ENCODE measurements around the gene L2HGDH.

GRCh38 chr14:50262865-50263264 is 49.2 kb downstream of the L2HGDH start:
- TF ChIP-seq IRF3 (IDR thresholded peaks at IDR 0.05; ENCODE audit: low read depth, low read length) (no peak), MXI1 (IDR thresholded peaks at IDR 0.05; ENCODE audit: low read depth, low read length) (no peak), EP300 (IDR thresholded peaks at IDR 0.05; ENCODE audit: borderline replicate concordance in 1 of 2, low read depth in 1 of 2, low read length in 1 of 2) (no peak)
